HepG2 (cell line): ENCODE data around the gene STX7. TPM values are rescaled to one million over a fixed set of nuclear protein-coding genes. Genes with fewer than 3 reads are reported as not detected.

Experiments
- IKZF4 ChIP-seq: sonication (generic); formaldehyde crosslinking; IDR thresholded peaks from 2 replicates; pipeline ENCODE4 v1.5.1; 2020; ENCODE audit warnings: borderline replicate concordance, mild to moderate bottlenecking, low read depth, missing genetic modification reagents; ENCODE audit errors: not compliant biosample characterization
- KLF11 ChIP-seq: IDR thresholded peaks from 2 replicates; pipeline ENCODE4 v1.6.1; 2016; ENCODE audit warnings: missing compliant biosample characterization
- MAF1 ChIP-seq: sonication (generic); formaldehyde crosslinking; IDR thresholded peaks from 2 replicates; pipeline ENCODE4 v1.5.0; 2020; ENCODE audit warnings: missing genetic modification reagents, borderline replicate concordance
- STAT5B ChIP-seq: sonication (generic); formaldehyde crosslinking; IDR thresholded peaks from 2 replicates; pipeline ENCODE4 v1.4.0; 2020; ENCODE audit warnings: missing genetic modification reagents
- ZNF138 ChIP-seq: sonication (generic); formaldehyde crosslinking; IDR thresholded peaks from 2 replicates; pipeline ENCODE4 v1.5.0; 2020; ENCODE audit warnings: mild to moderate bottlenecking, low read depth, missing genetic modification reagents
- polyA plus RNA-seq, 8 experiments: library from polyadenylated mRNA; depleted of rRNA in 3 of 8; stranded (reverse) in 7 of 8; unstranded in 1 of 8; fragments of >200 nt; fragmentation: Illumina TruSeq in 4 of 8; extraction: Trizol in 4 of 8; gene quantifications; 2 replicates each; pipeline versions ENCODE4 v1.2.1 to v1.2.3, GENCODE V29; 2011 to 2016; ENCODE audit warnings: low read depth in 4 of 8, missing spikeins in 1 of 8, mixed read lengths in 1 of 8; ENCODE audit not compliant: insufficient read depth in 1 of 8
- total RNA-seq, 5 experiments: library from RNA; depleted of rRNA; stranded (reverse); fragments of >200 nt; fragmentation: Illumina TruSeq; extraction: Trizol; gene quantifications; 2 replicates each; pipeline ENCODE4 v1.2.3, GENCODE V29; 2016; ENCODE audit warnings: low read depth in 1 of 5
- TF ChIP-seq, protein P1 (sequence below): sonication (generic); formaldehyde crosslinking; IDR thresholded peaks from 2 replicates; pipeline ENCODE4 v1.5.0; 2020; ENCODE audit warnings: mild to moderate bottlenecking, missing genetic modification reagents
- TF ChIP-seq, protein P2 (sequence below), 2 experiments: sonication (generic) in 1 of 2; formaldehyde crosslinking in 1 of 2; IDR thresholded peaks; 2 replicates each; pipeline versions ENCODE4 v1.6.1 to v1.9.0; 2014 to 2022; ENCODE audit warnings: antibody characterized with exemption in 1 of 2, borderline replicate concordance in 1 of 2, inconsistent platforms in 1 of 2, low read depth in 1 of 2, missing genetic modification reagents in 1 of 2
- TF ChIP-seq, protein P3 (sequence below): IDR thresholded peaks from 2 replicates; pipeline ENCODE4 v1.6.1; 2016

Gene STX7
- total and polyA plus RNA-seq, 2 of the 13 experiments (the other 11 are each of a cell fraction or from before 2014, with no cell fraction given): 28.0 to 34.7 TPM

DNA sequence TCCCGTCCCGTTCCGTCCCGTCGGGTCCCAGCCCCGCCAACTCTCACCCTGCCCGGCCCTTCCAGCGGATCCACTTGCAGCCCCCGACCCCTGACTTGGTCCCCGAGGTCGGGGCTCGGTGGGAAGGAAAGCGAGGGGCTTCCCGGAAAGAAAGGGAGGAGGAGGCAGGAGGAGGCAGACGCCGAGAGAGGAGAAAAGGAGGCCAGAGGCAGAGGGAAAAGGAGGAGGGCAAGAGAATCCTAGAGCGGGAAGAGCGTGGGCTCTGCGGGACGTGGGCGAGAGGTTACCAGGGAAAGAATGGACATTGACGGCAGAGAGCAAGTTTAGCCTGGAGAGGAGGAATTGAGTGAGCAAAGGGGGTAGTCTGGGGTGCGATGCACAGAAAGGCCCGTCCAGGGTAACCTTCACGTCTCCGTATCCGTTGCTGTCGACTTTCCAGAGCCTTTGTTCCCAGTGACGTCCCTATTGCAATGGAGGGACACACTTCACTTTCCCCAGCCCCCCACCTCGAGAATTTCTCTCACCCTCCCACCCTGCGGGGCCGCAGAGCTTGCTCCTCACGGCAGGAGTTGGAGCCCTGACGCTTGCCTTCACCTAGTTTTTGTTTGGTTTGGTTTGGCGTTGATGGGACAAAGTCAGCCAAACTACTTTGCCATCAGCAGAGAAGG lies 111.2 kb downstream of the STX7 start (continued):
- TF ChIP-seq, protein P1, sequence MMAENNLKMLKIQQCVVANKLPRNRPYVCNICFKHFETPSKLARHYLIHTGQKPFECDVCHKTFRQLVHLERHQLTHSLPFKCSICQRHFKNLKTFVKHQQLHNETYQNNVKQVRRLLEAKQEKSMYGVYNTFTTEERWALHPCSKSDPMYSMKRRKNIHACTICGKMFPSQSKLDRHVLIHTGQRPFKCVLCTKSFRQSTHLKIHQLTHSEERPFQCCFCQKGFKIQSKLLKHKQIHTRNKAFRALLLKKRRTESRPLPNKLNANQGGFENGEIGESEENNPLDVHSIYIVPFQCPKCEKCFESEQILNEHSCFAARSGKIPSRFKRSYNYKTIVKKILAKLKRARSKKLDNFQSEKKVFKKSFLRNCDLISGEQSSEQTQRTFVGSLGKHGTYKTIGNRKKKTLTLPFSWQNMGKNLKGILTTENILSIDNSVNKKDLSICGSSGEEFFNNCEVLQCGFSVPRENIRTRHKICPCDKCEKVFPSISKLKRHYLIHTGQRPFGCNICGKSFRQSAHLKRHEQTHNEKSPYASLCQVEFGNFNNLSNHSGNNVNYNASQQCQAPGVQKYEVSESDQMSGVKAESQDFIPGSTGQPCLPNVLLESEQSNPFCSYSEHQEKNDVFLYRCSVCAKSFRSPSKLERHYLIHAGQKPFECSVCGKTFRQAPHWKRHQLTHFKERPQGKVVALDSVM (CRISPR knock-in tag): peak; percentile 67; the same call in 1 of the 2 replicates
- TF ChIP-seq, protein P2, sequence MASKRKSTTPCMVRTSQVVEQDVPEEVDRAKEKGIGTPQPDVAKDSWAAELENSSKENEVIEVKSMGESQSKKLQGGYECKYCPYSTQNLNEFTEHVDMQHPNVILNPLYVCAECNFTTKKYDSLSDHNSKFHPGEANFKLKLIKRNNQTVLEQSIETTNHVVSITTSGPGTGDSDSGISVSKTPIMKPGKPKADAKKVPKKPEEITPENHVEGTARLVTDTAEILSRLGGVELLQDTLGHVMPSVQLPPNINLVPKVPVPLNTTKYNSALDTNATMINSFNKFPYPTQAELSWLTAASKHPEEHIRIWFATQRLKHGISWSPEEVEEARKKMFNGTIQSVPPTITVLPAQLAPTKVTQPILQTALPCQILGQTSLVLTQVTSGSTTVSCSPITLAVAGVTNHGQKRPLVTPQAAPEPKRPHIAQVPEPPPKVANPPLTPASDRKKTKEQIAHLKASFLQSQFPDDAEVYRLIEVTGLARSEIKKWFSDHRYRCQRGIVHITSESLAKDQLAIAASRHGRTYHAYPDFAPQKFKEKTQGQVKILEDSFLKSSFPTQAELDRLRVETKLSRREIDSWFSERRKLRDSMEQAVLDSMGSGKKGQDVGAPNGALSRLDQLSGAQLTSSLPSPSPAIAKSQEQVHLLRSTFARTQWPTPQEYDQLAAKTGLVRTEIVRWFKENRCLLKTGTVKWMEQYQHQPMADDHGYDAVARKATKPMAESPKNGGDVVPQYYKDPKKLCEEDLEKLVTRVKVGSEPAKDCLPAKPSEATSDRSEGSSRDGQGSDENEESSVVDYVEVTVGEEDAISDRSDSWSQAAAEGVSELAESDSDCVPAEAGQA (IDR thresholded peaks at IDR 0.05; ENCODE audit: low read depth): no peak
- TF ChIP-seq, protein P2 (CRISPR knock-in tag; IDR thresholded peaks at IDR 0.05; ENCODE audit: borderline replicate concordance): no peak
- TF ChIP-seq IKZF4 (no peak), MAF1 (no peak), ZNF138 (CRISPR knock-in tag) (no peak), STAT5B (CRISPR knock-in tag) (no peak), KLF11 (CRISPR knock-in tag) (no peak)
- TF ChIP-seq, protein P3, sequence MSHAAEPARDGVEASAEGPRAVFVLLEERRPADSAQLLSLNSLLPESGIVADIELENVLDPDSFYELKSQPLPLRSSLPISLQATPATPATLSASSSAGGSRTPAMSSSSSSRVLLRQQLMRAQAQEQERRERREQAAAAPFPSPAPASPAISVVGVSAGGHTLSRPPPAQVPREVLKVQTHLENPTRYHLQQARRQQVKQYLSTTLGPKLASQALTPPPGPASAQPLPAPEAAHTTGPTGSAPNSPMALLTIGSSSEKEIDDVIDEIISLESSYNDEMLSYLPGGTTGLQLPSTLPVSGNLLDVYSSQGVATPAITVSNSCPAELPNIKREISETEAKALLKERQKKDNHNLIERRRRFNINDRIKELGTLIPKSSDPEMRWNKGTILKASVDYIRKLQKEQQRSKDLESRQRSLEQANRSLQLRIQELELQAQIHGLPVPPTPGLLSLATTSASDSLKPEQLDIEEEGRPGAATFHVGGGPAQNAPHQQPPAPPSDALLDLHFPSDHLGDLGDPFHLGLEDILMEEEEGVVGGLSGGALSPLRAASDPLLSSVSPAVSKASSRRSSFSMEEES: no peak
